ENCODE data around the gene TRPM1.

The TRPM1 gene

DNA sequence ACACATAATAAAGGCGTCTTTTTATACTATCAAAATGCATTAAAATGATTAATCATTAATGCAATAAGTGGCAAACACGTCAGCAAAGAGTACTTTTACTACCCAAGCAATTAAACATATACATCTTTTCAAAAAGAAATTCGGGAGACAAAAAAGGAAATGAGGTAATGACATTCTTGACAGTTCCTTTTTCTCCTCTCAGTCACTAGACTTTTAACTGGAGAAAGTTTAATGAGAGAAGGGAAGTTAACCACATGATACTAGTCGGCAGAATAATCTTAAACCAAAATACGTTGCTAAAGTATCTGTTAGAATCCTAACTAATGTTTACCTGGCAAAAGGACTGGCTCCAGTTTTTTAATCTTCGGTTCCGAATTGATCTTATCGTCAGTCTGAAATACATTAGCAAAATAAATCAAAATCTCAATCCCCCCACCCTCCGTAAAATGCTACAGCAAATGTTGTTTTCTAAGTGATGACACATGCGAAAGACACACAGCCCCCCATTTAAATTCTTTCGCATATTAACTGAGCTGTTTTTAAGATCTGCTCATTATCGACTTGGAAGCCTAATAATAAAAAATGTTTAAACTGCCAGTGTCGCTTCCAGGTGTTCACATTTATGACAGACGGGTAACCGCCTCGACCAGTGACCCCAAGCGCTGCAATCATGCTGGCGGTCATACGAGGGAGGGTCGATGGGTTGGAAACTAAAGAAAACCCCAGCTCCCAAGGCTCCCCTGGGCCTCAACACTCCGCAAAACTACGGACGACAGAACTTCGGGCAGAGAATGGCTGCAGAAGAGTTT is 110.9 kb downstream of the TRPM1 start:
- H3K4me1 ChIP-seq (ENCODE audit: control insufficient read depth in 2 of 2, insufficient read depth in 2 of 2, low read length in 2 of 2): peaks cover 14 to 23% of the 10 kb centered on the region in 2 donors
- no peaks in the 10 kb centered on the region for H3K9me3 ChIP-seq (ENCODE audit: control insufficient read depth in 2 of 2, low read length in 2 of 2)
- peak overlapping the region; percentile 77 to 94 for H3K4me3 ChIP-seq (ENCODE audit: low read length in 2 of 2)
- H3K36me3 ChIP-seq (ENCODE audit: control insufficient read depth in 2 of 2, insufficient read depth in 2 of 2, low read length in 2 of 2): peaks cover 7 to 14% of the 10 kb centered on the region in 2 donors
- no peaks in the 10 kb centered on the region for H3K27me3 ChIP-seq (ENCODE audit: control insufficient read depth in 2 of 2, insufficient read depth in 2 of 2, low read length in 2 of 2)
- H3K27ac ChIP-seq (ENCODE audit: low read depth in 2 of 2, low read length in 2 of 2): peak overlapping the region; percentile 98
- H3K9ac ChIP-seq (ENCODE audit: low read depth in 1 of 2, low read length in 2 of 2): peak overlapping the region; percentile 95 to 99

DNA sequence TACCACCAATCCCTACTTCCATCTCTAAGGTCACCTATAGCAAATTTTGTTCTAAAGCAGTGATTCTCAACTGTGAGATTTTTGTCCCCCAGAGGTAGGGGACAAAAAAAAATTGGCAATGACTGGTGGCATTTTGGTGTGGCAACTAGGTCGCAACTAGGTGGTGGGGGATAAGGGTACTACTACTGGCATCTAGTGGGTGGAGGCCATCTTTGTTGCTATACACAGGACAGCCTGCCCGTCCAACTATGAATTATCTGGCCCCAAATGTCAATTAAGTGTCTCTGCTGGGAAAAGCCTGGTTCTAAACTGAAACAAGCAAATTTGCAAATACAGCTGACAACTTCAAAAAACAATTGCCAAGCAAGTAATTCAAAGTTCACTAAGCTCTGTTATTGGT is 111.5 kb downstream of the TRPM1 start:
- no peaks in the 10 kb centered on the region for H3K9me3 ChIP-seq (ENCODE audit: control insufficient read depth in 2 of 2, low read length in 2 of 2)
- peak overlapping the region; percentile 95 to 99 for H3K9ac ChIP-seq (ENCODE audit: low read depth in 1 of 2, low read length in 2 of 2)
- H3K36me3 ChIP-seq (ENCODE audit: control insufficient read depth in 2 of 2, insufficient read depth in 2 of 2, low read length in 2 of 2): peaks cover 9 to 18% of the 10 kb centered on the region in 2 donors
- H3K27ac ChIP-seq (ENCODE audit: low read depth in 2 of 2, low read length in 2 of 2): peak overlapping the region; percentile 98
- H3K27me3 ChIP-seq (ENCODE audit: control insufficient read depth in 2 of 2, insufficient read depth in 2 of 2, low read length in 2 of 2): no peaks in the 10 kb centered on the region
- H3K4me1 ChIP-seq (ENCODE audit: control insufficient read depth in 2 of 2, insufficient read depth in 2 of 2, low read length in 2 of 2): peaks cover 14 to 26% of the 10 kb centered on the region in 2 donors
- peak overlapping the region; percentile 77 to 94 for H3K4me3 ChIP-seq (ENCODE audit: low read length in 2 of 2)

DNA sequence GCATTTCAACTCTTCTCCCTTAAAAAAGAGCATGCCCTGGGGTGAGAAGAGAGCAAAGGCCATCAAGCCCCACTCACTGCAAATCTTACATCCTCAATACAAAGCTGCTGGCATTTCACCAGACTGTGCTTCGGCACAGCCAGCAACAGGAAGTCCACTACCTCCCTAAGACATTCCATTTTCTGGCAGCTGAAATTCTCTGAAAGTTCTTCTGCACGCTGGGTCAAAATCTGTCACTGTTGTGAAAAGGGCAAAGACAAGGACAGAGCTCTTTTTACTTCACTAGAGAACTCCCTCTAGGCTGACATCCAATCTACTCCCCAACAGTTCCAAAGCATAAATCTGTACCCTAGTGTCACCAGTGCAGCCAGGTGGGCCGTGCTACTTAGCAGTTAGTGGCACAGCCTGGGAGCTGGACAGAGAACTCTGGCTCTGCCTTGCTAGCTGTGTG is 116.4 kb downstream of the TRPM1 start:
- peak overlapping the region in 1 of 2 donors; percentile 7 for H3K4me3 ChIP-seq (ENCODE audit: low read length in 2 of 2)

DNA sequence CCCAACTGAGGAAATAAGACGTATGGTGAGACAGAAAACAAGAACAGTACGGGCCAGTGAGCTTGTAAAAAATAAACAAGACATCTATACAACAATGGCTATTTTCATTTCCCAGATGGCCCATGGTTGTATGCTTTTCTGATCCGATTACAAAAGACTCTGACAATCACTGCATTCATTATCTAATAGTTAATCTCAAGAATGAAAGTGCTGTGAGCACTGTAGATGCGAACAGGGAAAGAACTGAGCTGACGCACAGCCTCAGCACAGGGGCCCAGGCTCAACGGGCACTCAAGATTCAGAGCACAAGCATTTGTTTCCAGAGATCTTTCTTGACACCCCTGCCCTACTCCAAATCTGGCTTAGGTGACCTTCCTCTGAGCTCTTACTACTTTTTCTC is 117.0 kb downstream of the TRPM1 start:
- Histone ChIP-seq H3K36me3 (ENCODE audit: control insufficient read depth in 2 of 2, insufficient read depth in 2 of 2, low read length in 2 of 2) (peaks cover 25 to 26% of the 10 kb centered on the region in 2 donors), H3K4me3 (ENCODE audit: low read length in 2 of 2) (peak overlapping the region in 1 of 2 donors; percentile 7), H3K4me1 (ENCODE audit: control insufficient read depth in 2 of 2, insufficient read depth in 2 of 2, low read length in 2 of 2) (peaks cover 11 to 14% of the 10 kb centered on the region in 2 donors), H3K27me3 (ENCODE audit: control insufficient read depth in 2 of 2, insufficient read depth in 2 of 2, low read length in 2 of 2) (no peaks in the 10 kb centered on the region), H3K9ac (ENCODE audit: low read depth in 1 of 2, low read length in 2 of 2) (no peak overlapping the region), H3K27ac (ENCODE audit: low read depth in 2 of 2, low read length in 2 of 2) (no peak overlapping the region), H3K9me3 (ENCODE audit: control insufficient read depth in 2 of 2, low read length in 2 of 2) (no peaks in the 10 kb centered on the region)

More for the DNA sequence above, 116.4 kb downstream of the TRPM1 start:
- Histone ChIP-seq H3K9me3 (ENCODE audit: control insufficient read depth in 2 of 2, low read length in 2 of 2) (no peaks in the 10 kb centered on the region), H3K27me3 (ENCODE audit: control insufficient read depth in 2 of 2, insufficient read depth in 2 of 2, low read length in 2 of 2) (no peaks in the 10 kb centered on the region), H3K36me3 (ENCODE audit: control insufficient read depth in 2 of 2, insufficient read depth in 2 of 2, low read length in 2 of 2) (peaks cover 22 to 26% of the 10 kb centered on the region in 2 donors), H3K9ac (ENCODE audit: low read depth in 1 of 2, low read length in 2 of 2) (no peak overlapping the region), H3K27ac (ENCODE audit: low read depth in 2 of 2, low read length in 2 of 2) (no peak overlapping the region), H3K4me1 (ENCODE audit: control insufficient read depth in 2 of 2, insufficient read depth in 2 of 2, low read length in 2 of 2) (peaks cover 13 to 20% of the 10 kb centered on the region in 2 donors)

DNA sequence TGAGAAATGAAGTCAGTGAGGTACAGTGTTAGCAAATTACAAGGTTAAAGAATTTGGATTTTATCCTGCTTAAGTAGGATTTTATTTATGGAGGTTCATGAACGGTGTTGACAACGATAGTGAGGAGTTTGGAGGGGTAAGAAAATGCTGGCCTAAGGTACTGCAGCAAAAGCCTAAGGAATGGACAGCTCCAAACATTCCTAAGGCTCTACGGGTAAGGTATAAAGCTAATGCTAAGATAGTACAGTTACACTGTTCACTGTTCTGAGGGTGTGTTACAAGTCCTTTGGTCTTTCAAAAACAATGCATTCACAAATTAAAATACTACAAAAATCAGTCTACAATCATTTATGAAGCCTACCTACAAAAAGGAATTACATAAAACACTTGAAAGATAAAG is 117.4 kb downstream of the TRPM1 start:
- peaks cover 11 to 14% of the 10 kb centered on the region in 2 donors for H3K4me1 ChIP-seq (ENCODE audit: control insufficient read depth in 2 of 2, insufficient read depth in 2 of 2, low read length in 2 of 2)

DNA sequence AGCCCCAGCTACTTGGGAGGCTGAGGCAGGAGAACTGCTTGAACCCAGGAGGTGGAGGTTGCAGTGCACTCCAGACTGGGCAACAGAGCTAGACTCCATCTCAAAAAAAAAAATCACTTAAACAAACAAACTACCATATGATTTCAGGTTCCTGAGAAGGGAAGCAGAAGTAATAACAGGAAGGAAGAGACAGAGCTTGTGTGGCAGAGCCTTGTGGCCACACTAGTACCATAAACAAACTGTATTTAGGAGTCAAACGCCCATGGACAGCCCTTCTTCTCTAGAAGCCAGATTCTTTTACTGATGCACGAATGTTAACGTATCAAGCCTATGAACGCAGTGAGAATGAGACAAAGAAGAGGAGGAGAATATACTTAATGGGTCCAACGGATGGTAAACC is 122.1 kb downstream of the TRPM1 start:
- no peaks in the 10 kb centered on the region for H3K27me3 ChIP-seq (ENCODE audit: control insufficient read depth in 2 of 2, insufficient read depth in 2 of 2, low read length in 2 of 2)
- peaks cover 15 to 23% of the 10 kb centered on the region in 2 donors for H3K36me3 ChIP-seq (ENCODE audit: control insufficient read depth in 2 of 2, insufficient read depth in 2 of 2, low read length in 2 of 2)
- no peak overlapping the region for H3K4me3 ChIP-seq (ENCODE audit: low read length in 2 of 2)
- no peak overlapping the region for H3K27ac ChIP-seq (ENCODE audit: low read depth in 2 of 2, low read length in 2 of 2)
- no peaks in the 10 kb centered on the region for H3K9me3 ChIP-seq (ENCODE audit: control insufficient read depth in 2 of 2, low read length in 2 of 2)
- H3K4me1 ChIP-seq (ENCODE audit: control insufficient read depth in 2 of 2, insufficient read depth in 2 of 2, low read length in 2 of 2): peaks cover 0 to under 1% of the 10 kb centered on the region in 2 donors
- no peak overlapping the region for H3K9ac ChIP-seq (ENCODE audit: low read depth in 1 of 2, low read length in 2 of 2)

More for the DNA sequence above, 117.4 kb downstream of the TRPM1 start:
- no peak overlapping the region for H3K4me3 ChIP-seq (ENCODE audit: low read length in 2 of 2)
- H3K27me3 ChIP-seq (ENCODE audit: control insufficient read depth in 2 of 2, insufficient read depth in 2 of 2, low read length in 2 of 2): no peaks in the 10 kb centered on the region
- no peak overlapping the region for H3K27ac ChIP-seq (ENCODE audit: low read depth in 2 of 2, low read length in 2 of 2)
- H3K9me3 ChIP-seq (ENCODE audit: control insufficient read depth in 2 of 2, low read length in 2 of 2): no peaks in the 10 kb centered on the region
- peaks cover 25 to 26% of the 10 kb centered on the region in 2 donors for H3K36me3 ChIP-seq (ENCODE audit: control insufficient read depth in 2 of 2, insufficient read depth in 2 of 2, low read length in 2 of 2)
- H3K9ac ChIP-seq (ENCODE audit: low read depth in 1 of 2, low read length in 2 of 2): no peak overlapping the region

DNA sequence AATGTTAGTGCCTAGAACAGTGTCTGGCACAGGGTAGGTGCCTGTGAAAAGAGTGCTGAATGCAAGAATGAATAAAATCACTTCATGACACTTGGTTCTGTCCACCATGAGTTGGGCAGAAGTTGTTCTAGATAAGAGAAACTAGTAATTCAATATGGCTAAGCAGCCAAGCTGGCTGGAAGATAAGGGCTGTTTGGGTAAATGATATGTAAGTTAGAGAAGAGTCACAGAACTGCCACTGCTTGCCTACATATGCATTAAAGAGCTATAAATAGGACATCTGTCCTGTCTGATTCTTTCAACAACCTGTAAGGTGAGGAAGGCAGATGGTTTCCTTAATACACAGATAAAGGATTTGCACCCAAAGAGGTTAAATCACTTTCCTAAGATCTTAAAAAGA is 123.2 kb downstream of the TRPM1 start:
- no peaks in the 10 kb centered on the region for H3K4me1 ChIP-seq (ENCODE audit: control insufficient read depth in 2 of 2, insufficient read depth in 2 of 2, low read length in 2 of 2)
- H3K4me3 ChIP-seq (ENCODE audit: low read length in 2 of 2): no peak overlapping the region
- H3K9me3 ChIP-seq (ENCODE audit: control insufficient read depth in 2 of 2, low read length in 2 of 2): no peaks in the 10 kb centered on the region
- H3K27ac ChIP-seq (ENCODE audit: low read depth in 2 of 2, low read length in 2 of 2): no peak overlapping the region
- no peak overlapping the region for H3K9ac ChIP-seq (ENCODE audit: low read depth in 1 of 2, low read length in 2 of 2)
- peaks cover 25% of the 10 kb centered on the region in 2 donors for H3K36me3 ChIP-seq (ENCODE audit: control insufficient read depth in 2 of 2, insufficient read depth in 2 of 2, low read length in 2 of 2)
- no peaks in the 10 kb centered on the region for H3K27me3 ChIP-seq (ENCODE audit: control insufficient read depth in 2 of 2, insufficient read depth in 2 of 2, low read length in 2 of 2)

DNA sequence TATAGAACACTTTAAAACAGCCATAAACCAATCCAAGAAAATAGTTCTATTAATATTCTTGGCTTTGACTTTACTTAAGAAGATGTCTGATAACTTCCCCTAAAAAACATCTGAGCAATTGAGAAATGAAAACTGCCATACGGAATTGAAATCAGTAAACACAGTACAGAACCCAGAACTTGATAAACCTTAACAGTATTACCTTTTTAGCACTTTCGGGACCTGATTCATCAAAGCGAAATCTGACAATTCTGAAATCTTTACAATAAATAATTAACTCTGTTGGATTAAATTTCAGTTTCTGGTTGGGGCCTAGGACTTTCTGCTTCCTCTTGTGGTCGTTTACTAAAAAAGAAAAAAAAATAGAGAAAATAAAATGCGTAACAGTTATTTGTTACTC is 127.4 kb downstream of the TRPM1 start:
- no peak overlapping the region for H3K27ac ChIP-seq (ENCODE audit: low read depth in 2 of 2, low read length in 2 of 2)
- H3K9ac ChIP-seq (ENCODE audit: low read depth in 1 of 2, low read length in 2 of 2): no peak overlapping the region
- H3K27me3 ChIP-seq (ENCODE audit: control insufficient read depth in 2 of 2, insufficient read depth in 2 of 2, low read length in 2 of 2): no peaks in the 10 kb centered on the region
- no peaks in the 10 kb centered on the region for H3K4me1 ChIP-seq (ENCODE audit: control insufficient read depth in 2 of 2, insufficient read depth in 2 of 2, low read length in 2 of 2)
- H3K36me3 ChIP-seq (ENCODE audit: control insufficient read depth in 2 of 2, insufficient read depth in 2 of 2, low read length in 2 of 2): peaks cover 38 to 42% of the 10 kb centered on the region in 2 donors
- H3K9me3 ChIP-seq (ENCODE audit: control insufficient read depth in 2 of 2, low read length in 2 of 2): no peaks in the 10 kb centered on the region
- no peak overlapping the region for H3K4me3 ChIP-seq (ENCODE audit: low read length in 2 of 2)

DNA sequence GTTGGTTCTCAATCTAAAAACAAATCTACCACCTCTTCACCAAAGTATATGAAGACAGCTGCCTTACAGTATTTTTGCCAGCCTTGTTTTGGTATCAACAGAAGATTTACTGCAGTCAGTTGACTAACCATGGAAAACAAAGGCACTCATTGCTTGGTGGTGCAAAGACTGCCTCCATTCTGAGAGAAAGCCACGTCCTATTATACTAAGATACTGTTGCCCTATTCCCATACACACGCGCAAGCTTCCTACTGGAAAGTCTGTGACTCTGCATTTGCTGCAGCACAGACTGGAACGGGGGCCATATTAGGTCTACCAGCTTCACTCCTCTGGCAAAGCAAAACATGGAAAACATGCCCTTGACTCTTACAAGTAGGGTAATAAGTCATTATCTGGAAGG is 128.1 kb downstream of the TRPM1 start:
- Histone ChIP-seq H3K36me3 (ENCODE audit: control insufficient read depth in 2 of 2, insufficient read depth in 2 of 2, low read length in 2 of 2) (peaks cover 38 to 42% of the 10 kb centered on the region in 2 donors), H3K27me3 (ENCODE audit: control insufficient read depth in 2 of 2, insufficient read depth in 2 of 2, low read length in 2 of 2) (no peaks in the 10 kb centered on the region), H3K27ac (ENCODE audit: low read depth in 2 of 2, low read length in 2 of 2) (no peak overlapping the region), H3K4me3 (ENCODE audit: low read length in 2 of 2) (no peak overlapping the region), H3K9me3 (ENCODE audit: control insufficient read depth in 2 of 2, low read length in 2 of 2) (no peaks in the 10 kb centered on the region), H3K4me1 (ENCODE audit: control insufficient read depth in 2 of 2, insufficient read depth in 2 of 2, low read length in 2 of 2) (no peaks in the 10 kb centered on the region), H3K9ac (ENCODE audit: low read depth in 1 of 2, low read length in 2 of 2) (no peak overlapping the region)

DNA sequence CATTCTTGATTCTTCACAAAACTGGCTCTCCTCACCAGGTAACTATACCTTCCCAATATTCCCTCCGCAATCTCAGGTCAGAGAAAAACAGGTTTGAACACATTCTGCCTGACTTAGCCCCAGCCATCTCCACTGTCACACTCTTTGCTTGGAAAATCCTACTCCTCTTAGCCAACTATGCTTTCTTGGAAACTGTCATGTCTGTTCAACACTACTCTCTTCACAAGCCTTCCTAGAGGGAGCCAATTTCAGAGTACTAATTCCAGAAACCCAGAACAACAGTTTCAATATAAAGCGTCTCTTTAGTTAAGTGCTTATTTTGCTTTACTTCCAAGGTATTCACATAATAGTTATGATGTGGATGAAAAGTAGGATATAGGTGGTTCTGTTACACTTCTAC is 131.8 kb downstream of the TRPM1 start:
- no peak overlapping the region for H3K27ac ChIP-seq (ENCODE audit: low read depth in 2 of 2, low read length in 2 of 2)
- H3K4me1 ChIP-seq (ENCODE audit: control insufficient read depth in 2 of 2, insufficient read depth in 2 of 2, low read length in 2 of 2): no peaks in the 10 kb centered on the region

More for the DNA sequence above, 131.8 kb downstream of the TRPM1 start:
- Histone ChIP-seq H3K4me3 (ENCODE audit: low read length in 2 of 2) (no peak overlapping the region), H3K27me3 (ENCODE audit: control insufficient read depth in 2 of 2, insufficient read depth in 2 of 2, low read length in 2 of 2) (no peaks in the 10 kb centered on the region), H3K36me3 (ENCODE audit: control insufficient read depth in 2 of 2, insufficient read depth in 2 of 2, low read length in 2 of 2) (peaks cover 46 to 49% of the 10 kb centered on the region in 2 donors), H3K9me3 (ENCODE audit: control insufficient read depth in 2 of 2, low read length in 2 of 2) (no peaks in the 10 kb centered on the region), H3K9ac (ENCODE audit: low read depth in 1 of 2, low read length in 2 of 2) (no peak overlapping the region)
